Left ventricle myocardium inferior (tissue), 1 donor: ENCODE data around the gene PGLYRP4. TPM values are rescaled to one million over a fixed set of nuclear protein-coding genes. Genes with fewer than 3 reads are reported as not detected.
A peak's percentile ranks its signal among the peaks of the same experiment; 100 is the strongest.

ENCODE experiments used
- DNase-seq: peaks from one replicate; pipeline ENCODE4 v3.0.0-alpha.2; 2020
- H3K27ac ChIP-seq: fragments of 200-600 bp; replicated peaks from 2 replicates; pipeline ENCODE4 v1.8.0; 2021
- H3K27me3 ChIP-seq: fragments of 200-600 bp; 2 replicates; pipeline ENCODE4 v1.8.0; 2021; ENCODE audit warnings: low read depth
- H3K36me3 ChIP-seq: fragments of 200-600 bp; 2 replicates; pipeline ENCODE4 v1.8.0; 2021
- H3K4me1 ChIP-seq: fragments of 200-600 bp; 2 replicates; pipeline ENCODE4 v1.8.0; 2021
- H3K4me3 ChIP-seq: fragments of 200-600 bp; 2 replicates; pipeline ENCODE4 v1.8.0; 2021; ENCODE audit warnings: mild to moderate bottlenecking, moderate library complexity
- H3K9me3 ChIP-seq: fragments of 200-600 bp; replicated peaks from 2 replicates; pipeline ENCODE4 v1.8.0; 2021
- intact Hi-C: fragments of 100-400 bp; cut with micrococcal nuclease; formaldehyde crosslinking; loops from one replicate; pipeline ENCODE4 v1.11.0; 2022
- total RNA-seq: library from RNA; stranded (reverse); fragmentation: NEBNext Ultra II Directional; extraction: Animal tissue kit (Norgen Biotek cat#: 25700); gene quantifications from one replicate; pipeline ENCODE4 v1.2.1, GENCODE V29; 2021
- TF ChIP-seq, protein P1 (sequence below): fragments of 200-600 bp; IDR thresholded peaks from 2 replicates; pipeline ENCODE4 v1.8.0; 2021; ENCODE audit warnings: antibody characterized with exemption, mild to moderate bottlenecking, borderline replicate concordance
- donor health status: DM: no; HTN: yes; CAD: no; lungs with severe emphysema.

Gene PGLYRP4
- total RNA-seq, 1 donor from 2014 or later, result not detected

- Histone ChIP-seq H3K4me3 (no peak within 1 kb of the TSS), H3K27me3 (peaks cover 10% of the 10 kb centered on the region), H3K27ac (no peak within 1 kb of the TSS), H3K9me3 (no peaks in the 10 kb centered on the region), H3K4me1 (peaks cover 10% of the 10 kb centered on the region), H3K36me3 (no peaks in the 10 kb centered on the region)
- intact Hi-C loops, result no loop called here
- TF ChIP-seq, protein P1, sequence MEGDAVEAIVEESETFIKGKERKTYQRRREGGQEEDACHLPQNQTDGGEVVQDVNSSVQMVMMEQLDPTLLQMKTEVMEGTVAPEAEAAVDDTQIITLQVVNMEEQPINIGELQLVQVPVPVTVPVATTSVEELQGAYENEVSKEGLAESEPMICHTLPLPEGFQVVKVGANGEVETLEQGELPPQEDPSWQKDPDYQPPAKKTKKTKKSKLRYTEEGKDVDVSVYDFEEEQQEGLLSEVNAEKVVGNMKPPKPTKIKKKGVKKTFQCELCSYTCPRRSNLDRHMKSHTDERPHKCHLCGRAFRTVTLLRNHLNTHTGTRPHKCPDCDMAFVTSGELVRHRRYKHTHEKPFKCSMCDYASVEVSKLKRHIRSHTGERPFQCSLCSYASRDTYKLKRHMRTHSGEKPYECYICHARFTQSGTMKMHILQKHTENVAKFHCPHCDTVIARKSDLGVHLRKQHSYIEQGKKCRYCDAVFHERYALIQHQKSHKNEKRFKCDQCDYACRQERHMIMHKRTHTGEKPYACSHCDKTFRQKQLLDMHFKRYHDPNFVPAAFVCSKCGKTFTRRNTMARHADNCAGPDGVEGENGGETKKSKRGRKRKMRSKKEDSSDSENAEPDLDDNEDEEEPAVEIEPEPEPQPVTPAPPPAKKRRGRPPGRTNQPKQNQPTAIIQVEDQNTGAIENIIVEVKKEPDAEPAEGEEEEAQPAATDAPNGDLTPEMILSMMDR, result no peak
- DNase-seq, result peak; percentile 81
These were observed 42.5 kb upstream of the PGLYRP4 start, which contains the start of gene S100A8 for GRCh38 chr1:153390938-153391710. Gene S100A8, minus strand, starts transcription at chr1:153391073. Its CDS starts 538 bp downstream, at chr1:153390535.

DNA sequence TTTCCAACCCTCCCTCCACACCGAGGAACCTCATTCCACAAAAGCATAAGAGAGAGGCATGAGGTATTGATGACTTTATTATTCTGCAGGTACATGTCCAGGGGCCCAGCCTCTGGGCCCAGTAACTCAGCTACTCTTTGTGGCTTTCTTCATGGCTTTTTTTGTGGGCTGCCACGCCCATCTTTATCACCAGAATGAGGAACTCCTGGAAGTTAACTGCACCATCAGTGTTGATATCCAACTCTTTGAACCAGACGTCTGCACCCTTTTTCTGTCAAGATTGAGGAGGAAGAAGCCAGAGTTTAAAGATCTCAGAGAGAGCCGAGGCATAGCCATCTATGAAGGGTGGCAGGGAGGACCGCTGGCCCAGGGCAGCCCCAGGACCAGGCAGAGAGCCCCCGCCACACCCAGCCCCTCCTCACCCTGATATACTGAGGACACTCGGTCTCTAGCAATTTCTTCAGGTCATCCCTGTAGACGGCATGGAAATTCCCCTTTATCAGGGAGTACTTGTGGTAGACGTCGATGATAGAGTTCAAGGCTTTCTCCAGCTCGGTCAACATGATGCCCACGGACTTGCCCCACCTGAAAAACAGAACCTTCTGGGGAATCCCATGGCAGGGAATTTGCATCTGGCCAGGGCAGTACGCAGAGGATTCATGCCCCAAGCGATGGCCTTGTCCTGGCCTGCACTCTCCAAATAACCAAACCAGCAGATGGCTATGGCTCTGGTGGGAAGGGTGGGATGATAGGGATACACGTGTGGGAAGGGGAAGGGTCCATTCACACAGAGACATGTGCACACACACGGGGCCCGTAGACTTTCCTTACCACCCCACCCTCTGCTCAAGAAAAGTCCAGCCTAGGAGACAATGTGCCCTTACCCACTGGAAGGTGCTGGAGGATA lies 41.6 kb upstream of the PGLYRP4 start:
- Histone ChIP-seq H3K4me3 (no peak overlapping the region), H3K4me1 (peaks cover 10% of the 10 kb centered on the region), H3K36me3 (no peaks in the 10 kb centered on the region), H3K27ac (no peak overlapping the region), H3K9me3 (no peaks in the 10 kb centered on the region), H3K27me3 (peaks cover 4% of the 10 kb centered on the region)
- DNase-seq, result no peak
- TF ChIP-seq, protein P1, result no peak
- intact Hi-C loops, result no loop called here

- no peak for DNase-seq
- Histone ChIP-seq H3K4me1 (peaks cover 7% of the 10 kb centered on the region), H3K4me3 (no peak overlapping the region)
These were observed 40.8 kb upstream of the PGLYRP4 start for GRCh38 chr1:153389401-153389800.

GRCh38 chr1:153387785-153388184 lies 39.1 kb upstream of the PGLYRP4 start:
- H3K27me3 ChIP-seq, result peaks cover 4% of the 10 kb centered on the region
- peaks cover 9% of the 10 kb centered on the region for H3K9me3 ChIP-seq
- H3K4me3 ChIP-seq, result no peak overlapping the region
- no peaks in the 10 kb centered on the region for H3K36me3 ChIP-seq
- DNase-seq, result no peak
- TF ChIP-seq, protein P1, result no peak
- intact Hi-C loops, result no loop called here
- no peak overlapping the region for H3K27ac ChIP-seq
- peaks cover 7% of the 10 kb centered on the region for H3K4me1 ChIP-seq

More at GRCh38 chr1:153389401-153389800, 40.8 kb upstream of the PGLYRP4 start:
- Histone ChIP-seq H3K27me3 (peaks cover 4% of the 10 kb centered on the region), H3K27ac (no peak overlapping the region), H3K36me3 (no peaks in the 10 kb centered on the region), H3K9me3 (no peaks in the 10 kb centered on the region)
- intact Hi-C loops, result no loop called here
- TF ChIP-seq, protein P1, result no peak

GRCh38 chr1:153387001-153387400 lies 38.4 kb upstream of the PGLYRP4 start:
- peaks cover 4% of the 10 kb centered on the region for H3K27me3 ChIP-seq
- H3K4me3 ChIP-seq, result no peak overlapping the region
- H3K4me1 ChIP-seq, result peaks cover 7% of the 10 kb centered on the region
- TF ChIP-seq, protein P1, result no peak
- no peaks in the 10 kb centered on the region for H3K36me3 ChIP-seq
- H3K27ac ChIP-seq, result no peak overlapping the region
- intact Hi-C loops, result no loop called here
- no peak for DNase-seq
- peaks cover 17% of the 10 kb centered on the region for H3K9me3 ChIP-seq
